ENCODE data around the gene COPA.

Gene COPA

GRCh38 chr1:160277330-160277729 is 65.7 kb downstream of the COPA start:
- in situ Hi-C loops (cut with MboI; ENCODE audit: low sequenced_read_pairs): no loop called here

- in situ Hi-C loops (cut with MboI; ENCODE audit: low sequenced_read_pairs): no loop called here
Observed at GRCh38 chr1:160271025-160271424, 72.0 kb downstream of the COPA start.

GRCh38 chr1:160267284-160267991 is 75.6 kb downstream of the COPA start:
- in situ Hi-C loops (cut with MboI; ENCODE audit: low sequenced_read_pairs): no loop called here

GRCh38 chr1:160264795-160265307 is 78.2 kb downstream of the COPA start:
- in situ Hi-C loops (cut with MboI; ENCODE audit: low sequenced_read_pairs): no loop called here

GRCh38 chr1:160261893-160262794 is 80.9 kb downstream of the COPA start, which contains the start of gene DCAF8:
Gene DCAF8 (minus strand): TSS chr1:160262549. CDS start chr1:160244008, 18,541 bp downstream.
- in situ Hi-C loops (cut with MboI; ENCODE audit: low sequenced_read_pairs): no loop called here

- in situ Hi-C loops (cut with MboI; ENCODE audit: low sequenced_read_pairs): no loop called here
Observed at GRCh38 chr1:160261556-160261892, 81.5 kb downstream of the COPA start.

GRCh38 chr1:160260406-160261382 is 82.4 kb downstream of the COPA start:
- in situ Hi-C loops (cut with MboI; ENCODE audit: low sequenced_read_pairs): no loop called here

GRCh38 chr1:160258177-160258798 is 84.8 kb downstream of the COPA start:
- in situ Hi-C loops (cut with MboI; ENCODE audit: low sequenced_read_pairs): no loop called here

- in situ Hi-C loops (cut with MboI; ENCODE audit: low sequenced_read_pairs): no loop called here
Observed at GRCh38 chr1:160257411-160258015, 85.5 kb downstream of the COPA start.

- in situ Hi-C loops (cut with MboI; ENCODE audit: low sequenced_read_pairs): no loop called here
Observed at GRCh38 chr1:160256396-160257046, 86.5 kb downstream of the COPA start.

- in situ Hi-C loops (cut with MboI; ENCODE audit: low sequenced_read_pairs): no loop called here
Observed at GRCh38 chr1:160255781-160256300, 87.2 kb downstream of the COPA start.

- in situ Hi-C loops (cut with MboI; ENCODE audit: low sequenced_read_pairs): no loop called here
Observed at GRCh38 chr1:160251687-160252526, 91.1 kb downstream of the COPA start.

- in situ Hi-C loops (cut with MboI; ENCODE audit: low sequenced_read_pairs): no loop called here
Observed at GRCh38 chr1:160251011-160251410, 92.0 kb downstream of the COPA start.

- in situ Hi-C loops (cut with MboI; ENCODE audit: low sequenced_read_pairs): no loop called here
Observed at GRCh38 chr1:160247053-160247452, 96.0 kb downstream of the COPA start.

GRCh38 chr1:160245434-160245833 is 97.6 kb downstream of the COPA start:
- in situ Hi-C loops (cut with MboI; ENCODE audit: low sequenced_read_pairs): no loop called here

GRCh38 chr1:160244209-160244608 is 98.8 kb downstream of the COPA start:
- in situ Hi-C loops (cut with MboI; ENCODE audit: low sequenced_read_pairs): no loop called here

GRCh38 chr1:160243767-160244166 is 99.3 kb downstream of the COPA start:
- in situ Hi-C loops (cut with MboI; ENCODE audit: low sequenced_read_pairs): no loop called here

GRCh38 chr1:160239582-160240299 is 103.3 kb downstream of the COPA start:
- in situ Hi-C loops (cut with MboI; ENCODE audit: low sequenced_read_pairs): no loop called here
